ENCODE results near the gene TMEM222.

TMEM222 gene

DNA sequence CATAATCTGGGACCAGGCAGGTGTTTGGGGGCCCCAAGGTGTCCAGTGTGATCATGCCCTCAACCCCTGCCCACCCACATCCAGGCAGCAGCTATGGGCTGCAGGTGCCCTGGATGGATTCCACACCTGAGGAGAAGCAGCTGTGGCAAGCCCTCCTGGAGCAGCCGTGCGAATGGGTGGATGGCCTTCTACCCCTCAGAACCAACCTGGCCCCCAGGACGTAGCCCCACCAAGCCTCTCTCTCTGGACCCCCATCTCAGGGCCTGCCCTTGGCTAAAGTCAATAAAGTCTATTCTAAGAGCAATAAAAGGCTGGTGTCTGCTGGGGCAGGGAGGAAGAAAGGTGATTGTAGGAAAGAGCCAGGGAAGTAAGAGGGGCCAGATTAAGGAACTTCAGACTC, 31.7 kb downstream of the TMEM222 start:
- TF ChIP-seq, protein P1, sequence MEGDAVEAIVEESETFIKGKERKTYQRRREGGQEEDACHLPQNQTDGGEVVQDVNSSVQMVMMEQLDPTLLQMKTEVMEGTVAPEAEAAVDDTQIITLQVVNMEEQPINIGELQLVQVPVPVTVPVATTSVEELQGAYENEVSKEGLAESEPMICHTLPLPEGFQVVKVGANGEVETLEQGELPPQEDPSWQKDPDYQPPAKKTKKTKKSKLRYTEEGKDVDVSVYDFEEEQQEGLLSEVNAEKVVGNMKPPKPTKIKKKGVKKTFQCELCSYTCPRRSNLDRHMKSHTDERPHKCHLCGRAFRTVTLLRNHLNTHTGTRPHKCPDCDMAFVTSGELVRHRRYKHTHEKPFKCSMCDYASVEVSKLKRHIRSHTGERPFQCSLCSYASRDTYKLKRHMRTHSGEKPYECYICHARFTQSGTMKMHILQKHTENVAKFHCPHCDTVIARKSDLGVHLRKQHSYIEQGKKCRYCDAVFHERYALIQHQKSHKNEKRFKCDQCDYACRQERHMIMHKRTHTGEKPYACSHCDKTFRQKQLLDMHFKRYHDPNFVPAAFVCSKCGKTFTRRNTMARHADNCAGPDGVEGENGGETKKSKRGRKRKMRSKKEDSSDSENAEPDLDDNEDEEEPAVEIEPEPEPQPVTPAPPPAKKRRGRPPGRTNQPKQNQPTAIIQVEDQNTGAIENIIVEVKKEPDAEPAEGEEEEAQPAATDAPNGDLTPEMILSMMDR (conservative IDR thresholded peaks at IDR 0.05; ENCODE audit: low read length) = no peak
- TF ChIP-seq EZH2phosphoT487 (IDR thresholded peaks at IDR 0.05; ENCODE audit: borderline replicate concordance) = no peak
- Histone ChIP-seq H3K4me3 (ENCODE audit: low read length, poor library complexity, severe bottlenecking) (no peak overlapping the region), H4K20me1 (ENCODE audit: insufficient read depth, low read length, poor library complexity, severe bottlenecking) (no peaks in the 10 kb centered on the region), H3F3A (ENCODE audit: low read depth) (no peaks in the 10 kb centered on the region), H3K4me1 (ENCODE audit: insufficient read depth, low read length, poor library complexity, severe bottlenecking) (no peaks in the 10 kb centered on the region), H2AFZ (ENCODE audit: low read length) (no peak overlapping the region), H3K9me2 (replicated peaks; ENCODE audit: low read depth, low read length) (no peaks in the 10 kb centered on the region), H3K9me3 (ENCODE audit: insufficient read depth, low read depth, low read length) (no peaks in the 10 kb centered on the region), H3K9ac (ENCODE audit: low read depth, low read length, poor library complexity, severe bottlenecking) (no peak overlapping the region), H3K36me3 (ENCODE audit: insufficient read depth, low read length) (peaks cover 5% of the 10 kb centered on the region; the same call in 1 of the 2 replicates), H3K27me3 (ENCODE audit: insufficient read depth, low read length, poor library complexity, severe bottlenecking) (no peaks in the 10 kb centered on the region), H3K4me2 (ENCODE audit: low read depth, low read length, poor library complexity, severe bottlenecking) (no peak overlapping the region), H3K79me2 (ENCODE audit: insufficient read depth, low read length) (no peaks in the 10 kb centered on the region)

DNA sequence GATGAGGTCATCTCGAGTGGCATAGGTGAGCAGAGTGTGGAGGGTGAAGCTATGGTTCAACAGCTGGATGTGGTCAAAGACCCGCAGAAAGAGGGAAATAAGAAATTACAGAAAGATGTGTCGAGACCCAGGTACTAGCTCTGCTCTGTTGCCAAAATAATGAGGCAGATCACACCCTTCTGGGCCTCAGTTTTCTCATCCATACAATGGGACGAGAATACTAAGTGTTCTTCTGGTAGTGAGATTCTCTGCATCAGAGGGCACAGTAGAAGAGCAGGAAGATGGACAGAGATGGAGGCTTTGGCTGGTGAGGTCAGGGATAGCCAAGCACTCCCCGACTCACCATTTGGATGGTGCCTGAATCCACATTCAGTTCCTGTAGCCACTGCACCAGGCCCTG, 33.7 kb downstream of the TMEM222 start:
- Histone ChIP-seq H3K4me3 (ENCODE audit: low read length, poor library complexity, severe bottlenecking) (no peak overlapping the region), H3K9me3 (ENCODE audit: insufficient read depth, low read depth, low read length) (no peaks in the 10 kb centered on the region), H4K20me1 (ENCODE audit: insufficient read depth, low read length, poor library complexity, severe bottlenecking) (no peaks in the 10 kb centered on the region), H3K4me1 (ENCODE audit: insufficient read depth, low read length, poor library complexity, severe bottlenecking) (no peaks in the 10 kb centered on the region), H3K4me2 (ENCODE audit: low read depth, low read length, poor library complexity, severe bottlenecking) (no peak overlapping the region), H3K9ac (ENCODE audit: low read depth, low read length, poor library complexity, severe bottlenecking) (no peak overlapping the region), H3K27me3 (ENCODE audit: insufficient read depth, low read length, poor library complexity, severe bottlenecking) (no peaks in the 10 kb centered on the region), H3K79me2 (ENCODE audit: insufficient read depth, low read length) (no peaks in the 10 kb centered on the region), H3F3A (ENCODE audit: low read depth) (no peaks in the 10 kb centered on the region), H3K36me3 (ENCODE audit: insufficient read depth, low read length) (no peaks in the 10 kb centered on the region), H3K9me2 (replicated peaks; ENCODE audit: low read depth, low read length) (no peaks in the 10 kb centered on the region), H2AFZ (ENCODE audit: low read length) (no peak overlapping the region)
- TF ChIP-seq EZH2phosphoT487 (IDR thresholded peaks at IDR 0.05; ENCODE audit: borderline replicate concordance) = no peak
- TF ChIP-seq, protein P1 (conservative IDR thresholded peaks at IDR 0.05; ENCODE audit: low read length) = no peak

DNA sequence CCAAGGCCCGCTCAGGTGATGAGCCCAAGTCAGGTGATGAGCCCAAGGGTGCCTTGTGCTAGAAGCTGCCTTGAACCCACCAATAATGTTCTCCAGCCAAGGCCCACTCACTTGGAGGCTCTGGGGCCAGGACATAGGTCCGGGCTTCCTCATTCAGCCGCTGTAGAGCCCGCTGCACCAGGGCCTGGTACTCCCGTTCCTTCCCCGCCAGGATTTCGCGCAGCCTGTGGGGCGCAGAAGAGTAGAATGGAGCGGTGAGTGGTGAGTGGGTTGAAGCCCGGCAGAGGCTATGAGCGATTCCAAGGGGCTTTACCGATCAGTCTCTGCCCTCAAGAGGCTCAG, 34.3 kb downstream of the TMEM222 start:
- H3K9me3 ChIP-seq (ENCODE audit: insufficient read depth, low read depth, low read length) = no peaks in the 10 kb centered on the region
- no peaks in the 10 kb centered on the region for H3F3A ChIP-seq (ENCODE audit: low read depth)
- no peaks in the 10 kb centered on the region for H4K20me1 ChIP-seq (ENCODE audit: insufficient read depth, low read length, poor library complexity, severe bottlenecking)
- no peak overlapping the region for H3K4me3 ChIP-seq (ENCODE audit: low read length, poor library complexity, severe bottlenecking)
- H3K4me2 ChIP-seq (ENCODE audit: low read depth, low read length, poor library complexity, severe bottlenecking) = no peak overlapping the region
- H3K79me2 ChIP-seq (ENCODE audit: insufficient read depth, low read length) = no peaks in the 10 kb centered on the region
- TF ChIP-seq, protein P1 (conservative IDR thresholded peaks at IDR 0.05; ENCODE audit: low read length) = no peak
- TF ChIP-seq EZH2phosphoT487 (IDR thresholded peaks at IDR 0.05; ENCODE audit: borderline replicate concordance) = no peak
- no peaks in the 10 kb centered on the region for H3K36me3 ChIP-seq (ENCODE audit: insufficient read depth, low read length)
- H3K27me3 ChIP-seq (ENCODE audit: insufficient read depth, low read length, poor library complexity, severe bottlenecking) = no peaks in the 10 kb centered on the region
- no peak overlapping the region for H3K9ac ChIP-seq (ENCODE audit: low read depth, low read length, poor library complexity, severe bottlenecking)
- H3K9me2 ChIP-seq (replicated peaks; ENCODE audit: low read depth, low read length) = no peaks in the 10 kb centered on the region
- H3K4me1 ChIP-seq (ENCODE audit: insufficient read depth, low read length, poor library complexity, severe bottlenecking) = no peaks in the 10 kb centered on the region
- no peak overlapping the region for H2AFZ ChIP-seq (ENCODE audit: low read length)

Measured in Loucy (cell line).